ENCODE results near the gene UNC5C.

DNA sequence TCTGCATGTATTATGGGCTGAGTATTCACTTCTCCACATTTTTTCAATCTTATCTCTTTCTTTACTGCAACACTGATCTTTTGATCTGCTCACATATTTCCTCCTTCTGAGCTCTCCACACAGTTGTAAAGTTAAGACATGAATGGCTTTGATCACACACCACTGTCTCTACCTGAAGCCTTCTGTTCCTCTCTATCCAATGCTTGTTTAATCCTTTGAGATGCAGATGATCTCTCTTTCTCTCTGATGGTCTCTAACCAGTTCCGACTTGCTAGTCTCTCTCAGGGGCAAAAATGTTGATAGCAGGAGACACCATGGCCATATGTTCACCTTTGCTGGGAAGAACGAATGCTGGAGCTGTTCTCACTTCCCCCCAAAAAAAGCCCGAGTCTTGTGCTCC, 162.4 kb downstream of the UNC5C start:
- TF ChIP-seq, protein P1, sequence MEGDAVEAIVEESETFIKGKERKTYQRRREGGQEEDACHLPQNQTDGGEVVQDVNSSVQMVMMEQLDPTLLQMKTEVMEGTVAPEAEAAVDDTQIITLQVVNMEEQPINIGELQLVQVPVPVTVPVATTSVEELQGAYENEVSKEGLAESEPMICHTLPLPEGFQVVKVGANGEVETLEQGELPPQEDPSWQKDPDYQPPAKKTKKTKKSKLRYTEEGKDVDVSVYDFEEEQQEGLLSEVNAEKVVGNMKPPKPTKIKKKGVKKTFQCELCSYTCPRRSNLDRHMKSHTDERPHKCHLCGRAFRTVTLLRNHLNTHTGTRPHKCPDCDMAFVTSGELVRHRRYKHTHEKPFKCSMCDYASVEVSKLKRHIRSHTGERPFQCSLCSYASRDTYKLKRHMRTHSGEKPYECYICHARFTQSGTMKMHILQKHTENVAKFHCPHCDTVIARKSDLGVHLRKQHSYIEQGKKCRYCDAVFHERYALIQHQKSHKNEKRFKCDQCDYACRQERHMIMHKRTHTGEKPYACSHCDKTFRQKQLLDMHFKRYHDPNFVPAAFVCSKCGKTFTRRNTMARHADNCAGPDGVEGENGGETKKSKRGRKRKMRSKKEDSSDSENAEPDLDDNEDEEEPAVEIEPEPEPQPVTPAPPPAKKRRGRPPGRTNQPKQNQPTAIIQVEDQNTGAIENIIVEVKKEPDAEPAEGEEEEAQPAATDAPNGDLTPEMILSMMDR (IDR thresholded peaks at IDR 0.05; ENCODE audit: control extremely low read depth in 1 of 3, insufficient read depth in 1 of 3, low read depth in 1 of 3, low read length in 3 of 3), result no peak
- no peak for TF ChIP-seq CHD2 (IDR thresholded peaks at IDR 0.05; ENCODE audit: low read length)
- TF ChIP-seq, protein P2, sequence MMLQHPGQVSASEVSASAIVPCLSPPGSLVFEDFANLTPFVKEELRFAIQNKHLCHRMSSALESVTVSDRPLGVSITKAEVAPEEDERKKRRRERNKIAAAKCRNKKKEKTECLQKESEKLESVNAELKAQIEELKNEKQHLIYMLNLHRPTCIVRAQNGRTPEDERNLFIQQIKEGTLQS (IDR thresholded peaks at IDR 0.05; ENCODE audit: insufficient read depth, low read depth, low read length), result no peak
- TF ChIP-seq SP1 (IDR thresholded peaks at IDR 0.05; ENCODE audit: low read depth, low read length), result no peak
- no peak for TF ChIP-seq EZH2 (IDR thresholded peaks at IDR 0.05; ENCODE audit: low read depth, low read length, severe bottlenecking)
- TF ChIP-seq RAD21 (IDR thresholded peaks at IDR 0.05 in 1 of 2, conservative IDR thresholded peaks at IDR 0.05 in 1 of 2; ENCODE audit: low read depth in 2 of 2, low read length in 2 of 2), result no peak
